NCI-H345 treated with DMSO at 0.1 percent for 48 hours (cell line): ENCODE measurements around the gene VEPH1.

Source experiments
- DNase-seq: peaks from one replicate; lab custom pipeline; 2025; ENCODE audit not compliant: unreplicated experiment; lab: John Stamatoyannopoulos, UW

Gene VEPH1

DNA sequence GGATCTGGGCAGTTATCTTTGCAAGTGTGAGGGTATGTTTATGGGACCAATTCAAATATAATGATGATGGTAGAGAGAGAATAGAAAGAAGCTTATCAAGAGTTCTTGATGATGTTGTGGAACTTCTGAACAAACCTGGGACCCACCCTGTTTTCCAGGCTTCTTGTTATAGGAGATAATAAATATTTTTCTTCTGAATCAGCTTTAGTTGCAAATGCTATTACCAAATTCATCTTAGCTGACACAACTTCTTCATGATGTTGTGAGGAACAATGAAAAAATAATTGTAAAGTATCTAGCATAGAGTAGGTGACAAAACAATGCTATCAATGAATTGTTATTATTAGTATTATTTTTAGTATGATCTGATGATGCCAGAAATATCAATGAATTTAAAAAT lies 110.1 kb downstream of the VEPH1 start:
- no peak for DNase-seq

GRCh38 chr3:157392104-157392503 lies 111.1 kb downstream of the VEPH1 start:
- no peak for DNase-seq

GRCh38 chr3:157390713-157391515 lies 112.3 kb downstream of the VEPH1 start:
- no peak for DNase-seq

DNA sequence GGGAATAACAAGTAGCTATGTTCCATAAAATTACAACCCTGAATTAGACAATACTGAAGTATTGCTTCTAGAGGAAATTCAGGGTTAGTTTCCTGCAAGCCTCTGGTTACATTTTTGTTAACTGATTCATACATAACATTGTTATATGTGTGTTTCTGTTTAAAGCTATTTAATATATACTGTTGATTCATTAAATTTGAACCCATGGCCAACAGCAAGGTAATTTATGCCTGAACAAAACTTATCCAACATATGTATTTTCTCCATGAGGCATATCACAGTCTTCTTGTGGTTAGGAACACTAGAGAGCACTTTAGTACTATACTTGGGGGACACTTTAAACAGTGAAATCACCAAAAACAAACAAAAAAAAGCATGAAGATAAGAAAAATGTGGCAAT lies 114.2 kb downstream of the VEPH1 start:
- no peak for DNase-seq

DNA sequence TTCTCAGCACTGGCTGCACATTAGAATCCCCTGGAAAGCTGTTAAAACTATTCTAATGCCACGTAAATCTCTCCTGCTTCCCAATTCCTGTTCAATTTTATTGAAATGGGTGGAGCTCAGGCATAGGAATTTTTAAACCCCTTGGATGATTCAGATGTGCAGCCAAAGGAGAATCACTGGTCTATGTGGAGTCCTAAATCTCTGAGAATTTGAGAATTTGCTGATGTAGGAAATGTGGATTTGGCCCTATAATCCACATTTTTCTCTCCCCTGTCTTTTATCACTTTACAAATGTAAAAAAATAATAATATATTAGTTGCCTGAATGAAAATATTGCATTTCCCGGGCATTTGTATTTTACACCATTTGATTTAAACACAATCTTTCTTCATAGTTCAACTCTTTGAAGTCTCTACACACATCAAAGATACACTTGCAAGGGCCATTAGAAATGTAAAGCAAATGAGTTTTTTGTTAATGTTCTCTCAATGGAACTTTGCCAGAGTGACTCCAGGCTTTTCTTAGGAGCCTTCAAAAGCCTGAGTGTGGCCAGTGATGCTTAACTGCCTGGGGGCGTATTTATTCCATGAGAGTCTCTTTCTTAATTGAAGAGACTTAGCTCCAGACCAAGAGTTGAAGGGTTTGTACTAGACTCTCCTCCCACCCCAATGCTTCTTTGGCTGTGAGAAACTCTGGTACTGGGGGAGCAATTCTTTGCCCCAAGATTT lies 115.3 kb downstream of the VEPH1 start:
- no peak for DNase-seq

DNA sequence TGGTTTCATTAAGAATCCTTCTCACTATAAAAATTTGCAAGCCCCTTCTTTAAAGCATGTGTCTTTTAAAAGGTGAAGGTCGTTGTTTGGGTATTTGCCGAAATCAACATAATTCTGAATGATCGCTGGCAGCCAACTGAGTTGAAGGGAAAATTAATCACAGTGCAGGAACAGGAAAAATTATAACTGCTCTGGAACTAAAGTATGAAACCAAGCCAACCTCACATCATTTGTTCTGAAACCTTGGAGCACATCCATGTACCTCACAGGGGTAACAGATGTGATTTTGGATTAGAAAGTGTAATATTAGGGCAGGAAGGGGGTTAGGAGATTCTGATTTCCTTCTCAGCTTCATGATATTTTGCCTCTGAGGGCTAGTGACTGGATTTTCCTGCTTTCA lies 118.7 kb downstream of the VEPH1 start:
- no peak for DNase-seq

GRCh38 chr3:157384031-157384430 lies 119.2 kb downstream of the VEPH1 start:
- DNase-seq = no peak

GRCh38 chr3:157381606-157382005 lies 121.6 kb downstream of the VEPH1 start:
- no peak for DNase-seq

DNA sequence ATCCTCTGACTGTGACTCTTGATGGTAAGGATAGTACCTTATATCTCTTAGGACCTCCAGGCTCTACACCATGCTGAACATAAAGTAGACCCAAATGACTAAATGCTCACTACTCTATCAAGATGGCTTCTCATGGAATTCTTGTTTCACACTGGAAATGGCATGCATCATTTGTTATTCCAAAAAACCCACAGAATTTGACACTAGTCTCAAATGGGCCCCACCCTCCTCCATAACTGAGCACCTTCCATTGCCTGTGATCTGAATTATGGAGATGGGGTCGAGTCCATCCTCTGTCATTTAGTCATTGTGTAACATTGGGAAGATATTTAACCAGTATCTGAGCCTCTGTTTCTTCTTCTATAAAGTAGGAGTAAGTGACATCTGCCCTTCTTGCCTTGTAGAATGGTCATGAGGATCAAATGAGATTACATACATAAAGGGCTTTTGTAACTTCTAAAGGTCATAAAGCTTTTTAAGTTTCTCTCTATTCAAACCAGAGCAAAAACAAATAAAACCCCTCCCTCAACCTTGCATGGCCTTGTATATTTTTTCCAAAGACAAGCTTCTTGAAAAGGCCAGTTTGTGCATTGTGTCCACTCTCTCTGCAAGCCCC lies 123.6 kb downstream of the VEPH1 start:
- no peak for DNase-seq

- no peak for DNase-seq
Measured at GRCh38 chr3:157376603-157377300, 126.5 kb downstream of the VEPH1 start.

DNA sequence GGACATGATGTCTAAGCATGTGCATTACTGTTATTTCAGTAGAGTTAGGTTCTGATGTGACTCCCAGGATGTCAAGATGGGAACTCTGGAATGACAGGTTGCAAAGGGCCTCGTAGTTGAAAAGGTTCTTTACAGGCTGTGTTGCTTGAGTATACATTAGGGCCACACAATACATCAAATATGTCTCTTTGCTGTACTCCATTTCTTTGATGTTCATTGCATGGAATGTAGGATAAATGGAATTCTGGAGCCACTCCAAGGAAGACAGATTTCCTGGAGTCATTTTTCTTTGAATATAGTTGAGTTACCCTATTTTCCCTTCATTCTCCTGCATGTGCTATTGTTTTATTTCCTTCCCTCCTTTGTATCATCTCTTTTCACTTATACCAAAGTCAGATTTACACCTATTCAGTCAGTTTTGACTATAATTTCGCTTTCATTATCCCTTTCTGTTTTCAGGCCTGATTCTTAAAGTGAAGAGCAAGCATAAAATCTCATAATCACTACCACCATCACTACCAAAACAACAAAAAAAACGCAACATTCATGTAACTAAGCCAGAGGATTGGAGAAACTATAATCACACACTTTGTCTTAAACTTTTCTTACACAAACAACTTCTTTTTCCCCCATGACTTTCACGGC lies 127.8 kb downstream of the VEPH1 start:
- DNase-seq = no peak

DNA sequence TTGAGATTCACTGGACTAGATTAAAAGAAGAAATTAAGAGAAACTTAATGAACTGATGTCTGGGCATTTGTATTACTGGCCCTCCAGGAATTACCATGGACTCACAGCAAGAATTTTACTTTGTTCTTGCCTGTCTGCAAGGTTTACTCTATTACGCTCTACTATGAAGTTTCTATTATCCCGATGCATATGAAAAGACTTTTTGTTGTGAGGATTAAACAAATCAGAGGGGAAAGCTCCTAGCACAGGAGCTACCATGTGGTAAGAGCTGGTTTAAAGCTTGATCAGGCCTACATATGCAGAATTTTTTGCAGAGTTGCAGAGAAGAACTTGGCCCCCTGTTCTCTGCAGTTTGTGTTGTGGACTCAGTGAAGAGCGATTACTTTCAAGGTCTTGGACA lies 128.3 kb downstream of the VEPH1 start:
- DNase-seq = no peak

GRCh38 chr3:157373783-157374182 lies 129.4 kb downstream of the VEPH1 start:
- DNase-seq = no peak

GRCh38 chr3:157370867-157371266 lies 132.3 kb downstream of the VEPH1 start:
- DNase-seq = no peak

DNA sequence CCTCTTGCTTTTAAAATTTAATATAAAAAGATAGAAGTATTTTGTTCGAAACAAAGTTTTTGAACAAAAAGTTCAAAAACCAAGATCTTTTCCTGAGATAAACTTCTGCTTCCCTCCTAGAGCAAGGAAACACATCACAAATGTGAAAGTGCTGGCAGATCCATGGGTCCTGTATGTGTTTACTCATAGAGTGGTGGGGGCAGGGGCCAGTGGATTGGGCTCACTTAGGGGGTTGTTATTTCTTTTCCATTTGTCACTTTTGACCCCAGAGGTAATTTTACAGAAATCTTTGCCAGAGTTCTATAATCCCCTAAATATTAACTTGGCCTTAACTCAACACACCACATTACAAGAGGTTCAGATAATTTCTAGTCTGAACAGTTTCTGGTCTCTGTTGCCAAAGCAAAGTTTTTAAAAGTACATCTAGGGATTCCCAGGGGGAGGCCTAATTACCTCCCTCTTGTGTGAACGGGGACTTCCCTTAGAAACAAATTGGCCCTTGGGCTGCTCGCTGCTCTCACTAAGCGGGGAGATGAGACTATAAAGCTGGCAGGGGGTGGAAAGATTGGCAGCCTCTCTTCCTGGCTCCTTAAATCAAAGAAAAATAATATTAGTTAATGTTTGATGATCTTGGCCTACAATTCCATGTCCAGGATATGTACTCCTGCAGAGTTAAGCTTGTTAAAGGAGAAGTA lies 133.3 kb downstream of the VEPH1 start:
- DNase-seq = no peak

- no peak for DNase-seq
Measured at GRCh38 chr3:157368171-157368570, 135.0 kb downstream of the VEPH1 start.

DNA sequence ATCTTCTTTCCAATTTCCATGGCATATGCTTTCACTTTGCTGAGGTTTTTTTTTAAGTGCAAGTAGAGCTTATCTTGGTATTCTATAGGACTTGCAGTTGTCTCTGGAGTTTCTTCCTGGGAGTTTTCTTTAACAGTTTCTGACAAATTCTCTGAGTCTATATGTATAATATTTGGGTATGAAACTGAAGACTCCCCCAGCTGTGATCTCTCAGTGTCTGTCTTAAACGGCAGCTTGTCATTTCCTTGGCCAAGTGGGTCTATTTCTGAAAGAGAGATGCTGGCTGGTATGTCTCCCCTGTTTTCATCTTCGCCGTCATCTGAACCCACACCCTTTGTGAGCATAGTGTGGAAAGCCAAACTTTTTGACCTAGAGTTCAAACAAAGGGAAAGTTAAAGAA lies 139.8 kb downstream of the VEPH1 start:
- no peak for DNase-seq

DNA sequence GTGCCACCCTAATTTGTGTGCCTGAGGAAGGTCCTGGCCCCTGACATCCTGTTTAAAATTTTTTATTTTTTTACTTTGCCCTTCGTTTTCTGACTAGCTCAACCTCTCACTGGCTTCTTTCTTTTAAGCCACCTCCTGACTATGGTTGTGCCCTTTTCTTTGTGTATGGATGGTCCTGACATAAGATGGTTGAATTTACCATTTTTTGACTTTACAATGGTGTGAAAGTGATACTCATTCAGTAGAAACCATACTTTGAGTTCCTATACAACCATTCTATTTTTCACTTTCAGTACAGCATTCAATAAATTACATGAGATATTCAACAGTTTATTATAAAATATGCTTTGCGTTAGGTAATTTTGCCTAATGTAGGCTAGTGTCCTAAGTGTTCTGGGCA lies 140.9 kb downstream of the VEPH1 start:
- DNase-seq = no peak

- no peak for DNase-seq
Measured at GRCh38 chr3:157360044-157360443, 143.2 kb downstream of the VEPH1 start.

DNA sequence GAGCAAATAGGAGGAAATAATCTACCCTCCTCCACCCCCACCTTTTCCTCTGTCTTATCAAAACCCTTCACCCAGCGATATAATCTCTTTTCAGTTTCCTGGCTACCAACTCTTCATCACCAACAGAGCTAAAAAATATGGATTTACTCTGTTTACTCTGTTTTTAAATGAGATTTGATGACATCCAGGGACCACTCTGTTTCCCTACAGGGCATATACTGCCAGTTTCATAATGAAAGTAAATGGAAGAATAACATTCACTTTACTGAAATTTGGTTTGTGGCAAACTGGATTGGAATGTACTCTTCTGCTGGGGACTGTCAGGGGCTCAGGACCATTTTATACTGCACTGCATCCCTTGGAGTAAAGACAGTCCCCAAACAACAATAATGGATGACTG lies 146.7 kb downstream of the VEPH1 start:
- DNase-seq = no peak
